HEK293T (cell line): Measurements from ENCODE around the gene SLC25A52.

Experiments used
- BHLHE40 ChIP-seq: fragments of 450-650 bp; IDR thresholded peaks from 2 replicates; pipeline ENCODE4 v1.6.1; 2016; ENCODE audit warnings: mild to moderate bottlenecking, moderate library complexity, borderline replicate concordance
- ELF4 ChIP-seq: fragments of 450-650 bp; IDR thresholded peaks from 2 replicates; pipeline ENCODE4 v1.6.1; 2017; ENCODE audit warnings: antibody characterized with exemption
- FOXA1 ChIP-seq: fragments of 450-650 bp; IDR thresholded peaks from 2 replicates; pipeline ENCODE4 v1.6.1; 2016; ENCODE audit warnings: mild to moderate bottlenecking
- FOXK2 ChIP-seq: fragments of 450-650 bp; IDR thresholded peaks from 2 replicates; pipeline ENCODE4 v1.6.1; 2016; ENCODE audit warnings: mild to moderate bottlenecking
- FOXM1 ChIP-seq: fragments of 450-650 bp; IDR thresholded peaks from 2 replicates; pipeline ENCODE4 v1.6.1; 2017; ENCODE audit warnings: mild to moderate bottlenecking, borderline replicate concordance
- HDGF ChIP-seq: fragments of 450-650 bp; IDR thresholded peaks from 2 replicates; pipeline ENCODE4 v1.6.1; 2017; ENCODE audit warnings: antibody characterized with exemption, borderline replicate concordance
- L3MBTL2 ChIP-seq: fragments of 450-650 bp; conservative IDR thresholded peaks from 2 replicates; pipeline ENCODE4 v1.6.1; 2016; ENCODE audit warnings: mild to moderate bottlenecking
- NFRKB ChIP-seq: fragments of 450-650 bp; IDR thresholded peaks from 2 replicates; pipeline ENCODE4 v1.6.1; 2016; ENCODE audit warnings: mild to moderate bottlenecking, moderate library complexity
- PKNOX1 ChIP-seq: fragments of 450-650 bp; IDR thresholded peaks from 2 replicates; pipeline ENCODE4 v1.6.1; 2016
- SP1 ChIP-seq: fragments of 450-650 bp; IDR thresholded peaks from 2 replicates; pipeline ENCODE4 v1.6.1; 2017
- SUZ12 ChIP-seq: fragments of 450-650 bp; IDR thresholded peaks from 2 replicates; pipeline ENCODE4 v1.6.1; 2016; ENCODE audit warnings: mild to moderate bottlenecking
- TARDBP ChIP-seq: fragments of 450-650 bp; IDR thresholded peaks from 2 replicates; pipeline ENCODE4 v1.6.1; 2016

- no peak for TF ChIP-seq FOXA1
- no peak for TF ChIP-seq BHLHE40
- TF ChIP-seq SP1: no peak
- no peak for TF ChIP-seq TARDBP
- no peak for TF ChIP-seq FOXK2
- no peak for TF ChIP-seq ELF4
- TF ChIP-seq SUZ12: no peak
- no peak for TF ChIP-seq NFRKB
- TF ChIP-seq PKNOX1: no peak
- TF ChIP-seq HDGF: no peak
- TF ChIP-seq L3MBTL2: no peak
- no peak for TF ChIP-seq FOXM1
These were observed 21.9 kb downstream of the SLC25A52 start for GRCh38 chr18:31738460-31739407.
